ENCODE results near the gene ZNF555. TPM values are rescaled to one million over a fixed set of nuclear protein-coding genes. Genes with fewer than 3 reads are reported as not detected.
A peak's percentile ranks its signal among the peaks of the same experiment; 100 is the strongest.
"Not testable (repeated sequence)": the region's sequence is repeated elsewhere in the genome, so short reads cannot be mapped to it uniquely, and the experiment has no call there.

ZNF555 gene
- total and polyA plus RNA-seq, 7 experiments from 2014 or later, result 1.2 to 10.0 (median 2.7) TPM

DNA sequence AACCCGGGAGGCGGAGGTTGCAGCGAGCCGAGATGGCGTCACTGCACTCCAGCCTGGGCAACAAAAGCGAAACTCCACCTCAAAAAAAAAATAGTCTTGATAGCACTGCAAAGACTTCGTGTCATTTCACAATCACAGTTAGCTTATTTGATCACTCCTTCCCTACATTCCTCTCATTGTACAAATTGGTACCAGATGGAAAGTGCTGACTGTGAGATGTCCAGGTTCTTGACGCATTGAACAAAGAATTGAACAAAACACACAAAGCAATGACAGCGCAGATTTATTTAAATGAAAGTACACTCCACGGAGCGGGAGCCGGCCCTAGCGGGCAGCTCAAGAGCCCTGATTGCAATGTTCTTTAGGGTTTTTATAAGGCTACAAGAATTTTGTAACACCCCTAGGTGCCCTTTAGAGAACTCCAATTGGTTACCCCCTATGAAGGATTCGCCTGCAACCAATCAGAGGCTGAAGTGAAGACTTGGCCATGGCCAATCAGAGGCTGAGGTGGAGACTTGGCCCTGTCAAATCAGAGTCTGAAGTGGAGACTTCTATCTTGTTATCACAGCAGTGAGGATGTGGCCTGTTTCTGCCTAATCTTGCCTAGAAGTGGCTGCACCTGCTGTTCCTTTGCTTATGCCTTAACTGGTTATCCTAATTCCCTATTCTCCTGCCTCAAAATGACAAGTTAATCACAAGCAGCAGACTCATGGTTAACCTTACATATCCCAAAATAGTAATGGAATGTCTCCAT, 42.6 kb downstream of the ZNF555 start:
- peaks cover 0 to 2% (median 0%) of the 10 kb centered on the region in 5 donors for H3K36me3 Mint-ChIP-seq
- no peaks in the 10 kb centered on the region for H3K4me1 ChIP-seq (ENCODE audit: control insufficient read depth in 2 of 2, insufficient read depth in 2 of 2, low read length in 2 of 2)
- H3K27me3 ChIP-seq (ENCODE audit: control insufficient read depth in 2 of 2, insufficient read depth in 2 of 2, low read length in 2 of 2), result no peaks in the 10 kb centered on the region
- H3K4me1 Mint-ChIP-seq, result peaks cover 0 to 13% (median 7%) of the 10 kb centered on the region in 7 donors
- peaks cover 0 to 4% (median 0%) of the 10 kb centered on the region in 3 experiments for H3K9me3 ChIP-seq (ENCODE audit: control insufficient read depth in 2 of 3, low read length in 3 of 3)
- H3K27ac Mint-ChIP-seq, result no peak overlapping the region
- H3K4me3 Mint-ChIP-seq, result no peak overlapping the region
- POLR2A ChIA-PET, result no interaction called here
- DNase-seq (no peak), ATAC-seq (no peak)
- H3K27me3 Mint-ChIP-seq, result no peaks in the 10 kb centered on the region
- H3K27ac ChIP-seq (ENCODE audit: low read depth, low read length), result no peak overlapping the region
- H3K36me3 ChIP-seq (ENCODE audit: control insufficient read depth in 2 of 3, insufficient read depth in 3 of 3, low read length in 3 of 3), result no peaks in the 10 kb centered on the region
- H3K4me3 ChIP-seq (ENCODE audit: low read length), result no peak overlapping the region
- H3K9me3 Mint-ChIP-seq, result peaks cover 0 to 7% (median 4%) of the 10 kb centered on the region in 11 donors
- intact Hi-C loops (cut with micrococcal nuclease), result no loop called here
- CTCF ChIA-PET, result no interaction called here

DNA sequence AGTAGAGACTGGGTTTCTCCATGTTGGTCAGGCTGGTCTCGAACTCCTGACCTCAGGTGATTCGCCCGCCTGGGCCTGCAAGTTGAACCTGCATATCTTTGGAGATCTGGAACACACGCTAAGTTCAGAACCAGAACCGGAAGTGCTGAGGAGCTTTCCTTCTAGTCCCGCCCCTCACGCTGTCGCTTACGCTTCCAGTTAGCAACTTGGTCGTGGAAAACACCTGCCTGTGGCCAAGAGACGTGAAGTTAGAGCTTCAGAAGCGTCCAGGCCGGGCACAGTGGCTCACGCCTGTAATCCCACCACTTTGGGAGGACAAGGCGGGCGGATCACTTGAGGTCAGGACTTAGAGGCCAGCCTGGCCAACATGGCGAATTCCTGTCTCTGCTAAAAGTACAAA, 44.5 kb downstream of the ZNF555 start:
- peaks cover 0 to 13% (median 7%) of the 10 kb centered on the region in 7 donors for H3K4me1 Mint-ChIP-seq
- Histone ChIP-seq H3K27ac (ENCODE audit: low read depth, low read length) (no peak overlapping the region), H3K4me3 (ENCODE audit: low read length) (no peak overlapping the region), H3K4me1 (ENCODE audit: control insufficient read depth in 2 of 2, insufficient read depth in 2 of 2, low read length in 2 of 2) (no peaks in the 10 kb centered on the region), H3K36me3 (ENCODE audit: control insufficient read depth in 2 of 3, insufficient read depth in 3 of 3, low read length in 3 of 3) (no peaks in the 10 kb centered on the region), H3K9me3 (ENCODE audit: control insufficient read depth in 2 of 3, low read length in 3 of 3) (no peaks in the 10 kb centered on the region), H3K27me3 (ENCODE audit: control insufficient read depth in 2 of 2, insufficient read depth in 2 of 2, low read length in 2 of 2) (no peaks in the 10 kb centered on the region)
- H3K36me3 Mint-ChIP-seq, result peaks cover 0 to 2% (median 0%) of the 10 kb centered on the region in 5 donors
- no peak for DNase-seq
- H3K9me3 Mint-ChIP-seq, result peaks cover 0 to 4% (median 0%) of the 10 kb centered on the region in 11 donors
- intact Hi-C loops (cut with micrococcal nuclease), result loop anchor here in 1 of 2 donors (5.0 kb wide), 1 partner anchor 277 kb away; no protein-coding TSS in a partner anchor
- no peak for ATAC-seq
- POLR2A ChIA-PET, result interaction anchor here (0.7 kb wide), 1 partner anchor 907 kb away, joined by 4 read pairs; no protein-coding TSS in a partner anchor
- CTCF ChIA-PET, result no interaction called here
- H3K4me3 Mint-ChIP-seq, result no peak overlapping the region
- H3K27ac Mint-ChIP-seq, result no peak overlapping the region
- H3K27me3 Mint-ChIP-seq, result no peaks in the 10 kb centered on the region

DNA sequence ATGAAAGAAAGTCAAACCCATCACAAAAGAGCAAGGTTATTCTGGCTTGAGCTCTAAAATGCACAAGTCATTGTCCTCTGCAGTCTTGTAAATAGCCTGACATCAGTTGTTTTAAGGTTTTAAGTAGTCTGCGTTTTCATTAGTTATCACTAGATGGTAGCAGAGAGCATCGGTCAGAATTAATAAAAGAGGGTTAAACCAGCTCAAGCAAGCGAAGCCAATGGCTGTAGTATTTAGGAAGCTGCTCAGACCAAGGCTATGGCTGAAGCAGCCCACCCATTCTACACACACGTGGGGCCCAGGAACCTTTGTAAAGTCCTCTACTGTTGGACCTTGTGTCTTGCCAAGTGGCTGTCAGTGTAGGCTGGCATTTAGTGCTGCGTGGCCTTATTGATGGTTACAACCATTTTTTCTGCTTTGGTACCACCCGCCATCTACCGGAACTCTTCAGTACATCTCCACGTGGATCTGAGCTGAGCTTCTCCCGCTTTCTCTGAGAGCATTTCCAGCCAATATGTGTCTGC, 46.2 kb downstream of the ZNF555 start:
- Histone ChIP-seq H3K9me3 (ENCODE audit: control insufficient read depth in 2 of 3, low read length in 3 of 3) (no peaks in the 10 kb centered on the region), H3K27me3 (ENCODE audit: control insufficient read depth in 2 of 2, insufficient read depth in 2 of 2, low read length in 2 of 2) (no peaks in the 10 kb centered on the region), H3K36me3 (ENCODE audit: control insufficient read depth in 2 of 3, insufficient read depth in 3 of 3, low read length in 3 of 3) (no peaks in the 10 kb centered on the region), H3K4me3 (ENCODE audit: low read length) (no peak overlapping the region), H3K27ac (ENCODE audit: low read depth, low read length) (no peak overlapping the region), H3K4me1 (ENCODE audit: control insufficient read depth in 2 of 2, insufficient read depth in 2 of 2, low read length in 2 of 2) (no peaks in the 10 kb centered on the region)
- ATAC-seq (peak; percentile 50), DNase-seq (peak in 4 of 9 donors; percentile 14 to 19 (median 17))
- H3K4me1 Mint-ChIP-seq, result peaks cover 0 to 13% (median 8%) of the 10 kb centered on the region in 7 donors
- H3K27ac Mint-ChIP-seq, result peak overlapping the region in 4 of 9 donors; percentile 26 to 84 (median 76)
- peaks cover 0 to 2% (median 0%) of the 10 kb centered on the region in 5 donors for H3K36me3 Mint-ChIP-seq
- POLR2A ChIA-PET, result interaction anchor here (0.8 to 1.7 kb wide), 2 partner anchors 11 to 46 kb away, joined by 3 to 5 read pairs; partner anchors contain the start of gene ZNF555
- no peaks in the 10 kb centered on the region for H3K27me3 Mint-ChIP-seq
- intact Hi-C loops (cut with micrococcal nuclease), result loop anchor here in 1 of 2 donors (1.0 to 5.0 kb wide), 2 partner anchors 63 to 275 kb away; no protein-coding TSS in a partner anchor
- H3K4me3 Mint-ChIP-seq, result peak overlapping the region in 1 of 10 donors; percentile 42
- CTCF ChIA-PET, result interaction anchor here (1.2 kb wide), 1 partner anchor 63 kb away, joined by 3 read pairs; no protein-coding TSS in a partner anchor
- H3K9me3 Mint-ChIP-seq, result peaks cover 0 to 6% (median 0%) of the 10 kb centered on the region in 11 donors

DNA sequence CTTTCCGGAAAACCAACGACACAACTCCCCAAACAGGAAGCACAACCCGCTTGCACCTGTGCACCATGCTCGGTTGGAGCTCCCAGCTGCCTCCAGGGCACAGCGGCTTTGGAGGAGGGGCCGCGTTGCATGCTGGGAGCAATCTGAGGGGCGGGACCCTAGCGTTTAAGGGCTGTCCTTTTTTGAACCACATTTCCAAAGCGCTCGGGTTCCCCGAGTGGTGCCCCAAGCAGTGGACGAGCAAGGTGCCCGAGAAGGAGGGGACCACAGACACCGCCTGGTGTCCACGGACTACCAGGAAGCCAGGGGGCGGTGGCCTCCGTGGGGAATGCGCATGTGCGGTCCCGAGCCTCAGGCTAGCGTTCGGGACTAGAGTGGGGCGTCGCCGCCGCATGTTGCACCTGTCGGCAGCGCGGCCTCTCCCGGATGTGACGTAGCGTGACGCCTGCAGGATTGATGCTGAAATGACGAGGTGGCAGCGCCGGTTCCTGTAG, 47.5 kb downstream of the ZNF555 start:
- H3K36me3 ChIP-seq (ENCODE audit: control insufficient read depth in 2 of 3, insufficient read depth in 3 of 3, low read length in 3 of 3), result no peaks in the 10 kb centered on the region
- H3K27ac Mint-ChIP-seq, result peak overlapping the region in 6 of 9 donors; percentile 64 to 93 (median 88)
- ChIA-PET POLR2A (interaction anchor here (0.5 to 1.7 kb wide), 4 partner anchors 12 to 1646 kb away, joined by 3 to 5 read pairs (median 4); partner anchors contain the start of genes ZNF555 and ZNF57), CTCF (no interaction called here)
- peaks cover 0 to 3% (median 0%) of the 10 kb centered on the region in 11 donors for H3K9me3 Mint-ChIP-seq
- H3K4me3 Mint-ChIP-seq, result peak overlapping the region in 8 of 10 donors; percentile 41 to 79 (median 68)
- no peaks in the 10 kb centered on the region for H3K36me3 Mint-ChIP-seq
- H3K9me3 ChIP-seq (ENCODE audit: control insufficient read depth in 2 of 3, low read length in 3 of 3), result no peaks in the 10 kb centered on the region
- no peaks in the 10 kb centered on the region for H3K27me3 Mint-ChIP-seq
- ATAC-seq (peak; percentile 72), DNase-seq (peak in 8 of 9 donors; percentile 31 to 82 (median 62))
- intact Hi-C loops (cut with micrococcal nuclease), result loop anchor here in 1 of 2 donors (1.0 to 5.0 kb wide), 3 partner anchors 12 to 274 kb away; partner anchors contain the start of genes ZNF554 and ZNF57
- H3K27ac ChIP-seq (ENCODE audit: low read depth, low read length), result peak overlapping the region; percentile 68
- H3K4me1 ChIP-seq (ENCODE audit: control insufficient read depth in 2 of 2, insufficient read depth in 2 of 2, low read length in 2 of 2), result no peaks in the 10 kb centered on the region
- no peaks in the 10 kb centered on the region for H3K27me3 ChIP-seq (ENCODE audit: control insufficient read depth in 2 of 2, insufficient read depth in 2 of 2, low read length in 2 of 2)
- H3K4me3 ChIP-seq (ENCODE audit: low read length), result peak overlapping the region; percentile 57
- peaks cover 0 to 13% (median 8%) of the 10 kb centered on the region in 7 donors for H3K4me1 Mint-ChIP-seq

DNA sequence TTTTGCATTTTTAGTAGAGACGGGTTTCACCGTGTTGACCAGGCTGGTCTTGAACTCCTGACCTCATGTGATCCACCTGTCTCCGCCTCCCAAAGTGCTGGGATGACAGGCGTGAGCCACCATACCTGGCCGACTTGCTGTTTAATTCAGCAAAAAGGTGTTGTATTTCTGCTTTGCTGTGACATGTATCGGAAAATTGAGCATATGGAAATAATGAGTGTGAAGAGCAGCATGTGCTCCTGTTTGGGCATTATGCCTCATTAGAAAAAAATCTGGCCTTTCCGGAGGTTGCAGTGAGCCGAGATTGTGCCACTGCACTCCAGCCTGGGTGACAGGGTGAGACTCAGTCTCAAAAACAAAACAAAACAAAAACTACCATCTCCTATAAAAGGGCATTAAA, 49.3 kb downstream of the ZNF555 start:
- H3K27ac ChIP-seq (ENCODE audit: low read depth, low read length); CTCF ChIA-PET; H3K9me3 Mint-ChIP-seq; H3K36me3 ChIP-seq (ENCODE audit: control insufficient read depth in 2 of 3, insufficient read depth in 3 of 3, low read length in 3 of 3); H3K9me3 ChIP-seq (ENCODE audit: control insufficient read depth in 2 of 3, low read length in 3 of 3); H3K4me3 Mint-ChIP-seq; POLR2A ChIA-PET; H3K4me3 ChIP-seq (ENCODE audit: low read length); H3K27me3 ChIP-seq (ENCODE audit: control insufficient read depth in 2 of 2, insufficient read depth in 2 of 2, low read length in 2 of 2); H3K4me1 ChIP-seq (ENCODE audit: control insufficient read depth in 2 of 2, insufficient read depth in 2 of 2, low read length in 2 of 2); DNase-seq; ATAC-seq; H3K27me3 Mint-ChIP-seq; intact Hi-C loops (cut with micrococcal nuclease); H3K36me3 Mint-ChIP-seq: not testable (repeated sequence)
- peaks cover 0 to 13% (median 8%) of the 10 kb centered on the region in 7 donors for H3K4me1 Mint-ChIP-seq
- H3K27ac Mint-ChIP-seq, result peak overlapping the region in 1 of 9 donors; percentile 88

DNA sequence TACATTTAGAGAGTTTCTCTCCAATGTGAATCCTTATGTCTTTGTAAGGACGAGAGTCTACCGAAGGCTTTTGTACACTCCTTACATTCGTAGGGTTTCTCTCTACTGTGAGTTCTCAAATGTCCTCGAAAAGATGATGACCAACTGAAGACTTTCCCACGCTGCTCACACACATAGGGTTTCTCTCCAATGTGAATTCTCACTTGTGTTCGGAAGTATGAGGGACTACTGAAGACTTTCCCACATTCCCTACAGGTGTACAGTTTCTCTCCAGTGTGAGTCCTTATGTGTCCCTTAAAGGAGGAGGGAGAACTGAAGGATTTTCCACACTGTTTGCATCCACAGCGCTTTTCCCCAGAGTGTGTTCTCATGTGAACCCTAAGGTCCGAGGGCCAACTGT, 55.4 kb downstream of the ZNF555 start:
- H3K4me1 Mint-ChIP-seq, result peaks cover 6 to 13% (median 8%) of the 10 kb centered on the region in 7 donors
- H3K27ac Mint-ChIP-seq, result no peak overlapping the region
- peaks cover 0 to 8% (median 0%) of the 10 kb centered on the region in 5 donors for H3K36me3 Mint-ChIP-seq
- Histone ChIP-seq H3K36me3 (ENCODE audit: control insufficient read depth in 2 of 3, insufficient read depth in 3 of 3, low read length in 3 of 3) (no peaks in the 10 kb centered on the region), H3K9me3 (ENCODE audit: control insufficient read depth in 2 of 3, low read length in 3 of 3) (peaks cover 0 to 6% (median 0%) of the 10 kb centered on the region in 3 experiments), H3K27ac (ENCODE audit: low read depth, low read length) (no peak overlapping the region), H3K4me1 (ENCODE audit: control insufficient read depth in 2 of 2, insufficient read depth in 2 of 2, low read length in 2 of 2) (peaks cover 0 to 2% of the 10 kb centered on the region in 2 donors), H3K27me3 (ENCODE audit: control insufficient read depth in 2 of 2, insufficient read depth in 2 of 2, low read length in 2 of 2) (no peaks in the 10 kb centered on the region), H3K4me3 (ENCODE audit: low read length) (no peak overlapping the region)
- CTCF ChIA-PET, result interaction anchor here (0.6 kb wide), 1 partner anchor 528 kb away, joined by 3 read pairs; no protein-coding TSS in a partner anchor
- POLR2A ChIA-PET, result no interaction called here
- intact Hi-C loops (cut with micrococcal nuclease), result no loop called here
- DNase-seq (no peak), ATAC-seq (no peak)
- peaks cover 0 to 28% (median 12%) of the 10 kb centered on the region in 11 donors for H3K9me3 Mint-ChIP-seq
- H3K27me3 Mint-ChIP-seq, result no peaks in the 10 kb centered on the region
- no peak overlapping the region for H3K4me3 Mint-ChIP-seq
